Gastrocnemius medialis (tissue), 4 donors: ENCODE data around the gene MAPRE2. TPM values are rescaled to one million over a fixed set of nuclear protein-coding genes. Genes with fewer than 3 reads are reported as not detected.

Experiments
- ATAC-seq, 2 donors: fragments of 150-250 bp; one replicate each; pipeline ENCODE4 v1.9.1; 2016
- DNase-seq, 2 donors: peaks; one replicate each; pipeline ENCODE4 v3.0.0-alpha.2; 2019
- H3K27ac ChIP-seq, 4 donors: fragments of 200-600 bp; sonication (generic); 1 replicate in 1 of 4; 2 replicates in 3 of 4; pipeline ENCODE4 v1.5.1; 2016 to 2018; ENCODE audit warnings: mild to moderate bottlenecking in 2 of 4, moderate library complexity in 1 of 4
- H3K27me3 ChIP-seq, 3 donors: fragments of 200-600 bp; sonication (generic) in 2 of 3; 1 replicate in 1 of 3; 2 replicates in 2 of 3; pipeline versions ENCODE4 v1.5.1 to v1.6.0; 2016 to 2019; ENCODE audit warnings: mild to moderate bottlenecking in 1 of 3, moderate library complexity in 1 of 3
- H3K36me3 ChIP-seq, 2 donors: fragments of 200-600 bp; sonication (generic) in 1 of 2; one replicate each; pipeline ENCODE4 v1.5.1; 2017 to 2018
- H3K4me1 ChIP-seq, 2 donors: fragments of 200-600 bp; sonication (generic) in 1 of 2; one replicate each; pipeline ENCODE4 v1.5.1; 2016 to 2017; ENCODE audit warnings: mild to moderate bottlenecking in 2 of 2
- H3K4me3 ChIP-seq, 4 donors: fragments of 200-600 bp; sonication (generic) in 3 of 4; 1 replicate in 1 of 4; 2 replicates in 3 of 4; pipeline ENCODE4 v1.5.1; 2016 to 2019; ENCODE audit warnings: mild to moderate bottlenecking in 2 of 4
- H3K9me3 ChIP-seq, 3 donors: fragments of 200-600 bp; sonication (generic) in 2 of 3; 1 replicate in 1 of 3; 2 replicates in 2 of 3; pipeline ENCODE4 v1.5.1; 2016 to 2019
- POLR2A ChIP-seq, 2 donors: fragments of 450-650 bp; IDR thresholded peaks; one replicate each; pipeline ENCODE4 v1.6.1; 2017; ENCODE audit warnings: antibody characterized with exemption in 2 of 2, mild to moderate bottlenecking in 2 of 2, moderate library complexity in 2 of 2
- in situ Hi-C, 4 donors: fragments of 200-750 bp; cut with MboI; loops; one replicate each; pipeline versions ENCODE4 v1.15.0 to v1.8.0; 2017; ENCODE audit warnings: low sequenced_read_pairs in 4 of 4
- intact Hi-C: fragments of 100-400 bp; cut with DNase I; formaldehyde crosslinking; loops from one replicate; pipeline ENCODE4 v1.15.1; 2023; ENCODE audit warnings: low total_unique reads
- total RNA-seq, 4 donors: library from RNA; depleted of rRNA; stranded (reverse); fragments of >200 nt; gene quantifications; one replicate each; pipeline versions ENCODE4 v1.1.0 to v1.2.3, GENCODE V29; 2016
- TF ChIP-seq, protein P1 (sequence below), 5 experiments: fragments of 450-650 bp in 3 of 5; fragments of 200-600 bp in 2 of 5; sonication (generic) in 2 of 5; IDR thresholded peaks in 4 of 5; conservative IDR thresholded peaks in 1 of 5; 1 replicate in 4 of 5; 2 replicates in 1 of 5; pipeline ENCODE4 v1.5.1; 2016 to 2019; ENCODE audit warnings: antibody characterized with exemption in 5 of 5, mild to moderate bottlenecking in 3 of 5, moderate library complexity in 3 of 5

Gene MAPRE2
- total RNA-seq, 4 donors from 2014 or later, result 21.3 to 46.2 (median 34.4) TPM

DNA sequence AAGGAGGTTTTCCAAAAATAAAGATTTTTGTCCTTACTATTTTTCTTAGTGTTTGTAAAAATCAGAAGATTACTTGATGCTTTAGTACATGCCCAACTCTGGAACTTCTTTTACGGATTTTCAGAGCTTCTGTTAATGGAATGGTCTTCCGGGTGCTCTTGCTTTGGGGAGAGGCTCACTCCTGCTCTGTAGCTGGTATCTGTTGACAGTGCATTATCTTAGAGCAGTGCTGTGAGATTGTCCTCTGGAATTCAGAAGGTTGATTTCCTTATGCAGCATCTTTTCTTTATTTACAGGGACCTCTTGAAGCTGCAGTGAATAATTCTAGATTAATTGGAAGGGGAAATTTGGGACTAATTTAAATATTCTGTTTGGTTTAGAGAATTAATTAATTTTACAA lies 4.6 kb downstream of the MAPRE2 start:
- intact Hi-C loops (loop anchor here (10.0 kb wide), 1 partner anchor 101 kb away; no protein-coding TSS in a partner anchor), in situ Hi-C loops (no loop called here)
- no peak overlapping the region for H3K4me3 ChIP-seq
- no peak for DNase-seq
- H3K27me3 ChIP-seq, result no peaks in the 10 kb centered on the region
- no peaks in the 10 kb centered on the region for H3K9me3 ChIP-seq
- ATAC-seq, result no peak
- TF ChIP-seq, protein P1, sequence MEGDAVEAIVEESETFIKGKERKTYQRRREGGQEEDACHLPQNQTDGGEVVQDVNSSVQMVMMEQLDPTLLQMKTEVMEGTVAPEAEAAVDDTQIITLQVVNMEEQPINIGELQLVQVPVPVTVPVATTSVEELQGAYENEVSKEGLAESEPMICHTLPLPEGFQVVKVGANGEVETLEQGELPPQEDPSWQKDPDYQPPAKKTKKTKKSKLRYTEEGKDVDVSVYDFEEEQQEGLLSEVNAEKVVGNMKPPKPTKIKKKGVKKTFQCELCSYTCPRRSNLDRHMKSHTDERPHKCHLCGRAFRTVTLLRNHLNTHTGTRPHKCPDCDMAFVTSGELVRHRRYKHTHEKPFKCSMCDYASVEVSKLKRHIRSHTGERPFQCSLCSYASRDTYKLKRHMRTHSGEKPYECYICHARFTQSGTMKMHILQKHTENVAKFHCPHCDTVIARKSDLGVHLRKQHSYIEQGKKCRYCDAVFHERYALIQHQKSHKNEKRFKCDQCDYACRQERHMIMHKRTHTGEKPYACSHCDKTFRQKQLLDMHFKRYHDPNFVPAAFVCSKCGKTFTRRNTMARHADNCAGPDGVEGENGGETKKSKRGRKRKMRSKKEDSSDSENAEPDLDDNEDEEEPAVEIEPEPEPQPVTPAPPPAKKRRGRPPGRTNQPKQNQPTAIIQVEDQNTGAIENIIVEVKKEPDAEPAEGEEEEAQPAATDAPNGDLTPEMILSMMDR (IDR thresholded peaks at IDR 0.05 in 4 of 5, conservative IDR thresholded peaks at IDR 0.05 in 1 of 5), result no peak
- no peak for TF ChIP-seq POLR2A (IDR thresholded peaks at IDR 0.05)
- peak overlapping the region; percentile 84 to 90 (median 87) for H3K27ac ChIP-seq
- peaks cover 59 to 74% of the 10 kb centered on the region in 2 donors for H3K4me1 ChIP-seq
- no peaks in the 10 kb centered on the region for H3K36me3 ChIP-seq

DNA sequence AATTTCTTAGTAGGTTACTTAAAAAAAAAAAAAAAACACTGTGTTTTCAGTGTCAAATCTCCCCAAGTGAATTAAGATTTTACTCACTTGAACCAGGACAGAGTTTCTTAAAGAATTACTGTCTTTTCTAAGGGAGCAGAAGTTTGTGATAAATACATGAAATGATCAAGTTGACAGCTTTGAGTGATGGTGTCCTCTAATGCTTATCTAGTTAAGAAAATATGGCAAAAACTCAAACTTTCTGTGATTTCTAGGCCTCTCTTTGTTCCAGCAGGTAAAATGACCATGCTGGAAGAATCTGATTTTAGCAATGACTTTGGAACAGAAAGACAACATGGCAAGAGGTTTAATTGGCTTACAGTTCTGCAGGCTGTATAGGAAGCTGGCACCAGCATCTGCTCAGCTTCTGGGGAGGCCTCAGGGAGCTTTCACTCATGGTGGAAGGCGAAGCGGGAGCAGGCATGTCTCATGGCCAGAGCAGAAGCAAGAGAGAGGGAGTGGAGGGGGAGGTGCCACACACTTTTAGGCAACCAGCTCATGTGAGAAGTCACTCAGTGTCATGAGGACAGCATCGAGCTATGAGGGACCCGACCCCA lies 6.6 kb downstream of the MAPRE2 start:
- no peaks in the 10 kb centered on the region for H3K36me3 ChIP-seq
- TF ChIP-seq POLR2A (IDR thresholded peaks at IDR 0.05), result no peak
- TF ChIP-seq, protein P1 (IDR thresholded peaks at IDR 0.05 in 4 of 5, conservative IDR thresholded peaks at IDR 0.05 in 1 of 5), result no peak
- no peak for DNase-seq
- intact Hi-C loops (loop anchor here (10.0 kb wide), 1 partner anchor 103 kb away; no protein-coding TSS in a partner anchor), in situ Hi-C loops (no loop called here)
- no peak overlapping the region for H3K4me3 ChIP-seq
- no peaks in the 10 kb centered on the region for H3K27me3 ChIP-seq
- no peak for ATAC-seq
- peak overlapping the region; percentile 63 to 90 (median 87) for H3K27ac ChIP-seq
- peaks cover 69 to 81% of the 10 kb centered on the region in 2 donors for H3K4me1 ChIP-seq
- no peaks in the 10 kb centered on the region for H3K9me3 ChIP-seq

DNA sequence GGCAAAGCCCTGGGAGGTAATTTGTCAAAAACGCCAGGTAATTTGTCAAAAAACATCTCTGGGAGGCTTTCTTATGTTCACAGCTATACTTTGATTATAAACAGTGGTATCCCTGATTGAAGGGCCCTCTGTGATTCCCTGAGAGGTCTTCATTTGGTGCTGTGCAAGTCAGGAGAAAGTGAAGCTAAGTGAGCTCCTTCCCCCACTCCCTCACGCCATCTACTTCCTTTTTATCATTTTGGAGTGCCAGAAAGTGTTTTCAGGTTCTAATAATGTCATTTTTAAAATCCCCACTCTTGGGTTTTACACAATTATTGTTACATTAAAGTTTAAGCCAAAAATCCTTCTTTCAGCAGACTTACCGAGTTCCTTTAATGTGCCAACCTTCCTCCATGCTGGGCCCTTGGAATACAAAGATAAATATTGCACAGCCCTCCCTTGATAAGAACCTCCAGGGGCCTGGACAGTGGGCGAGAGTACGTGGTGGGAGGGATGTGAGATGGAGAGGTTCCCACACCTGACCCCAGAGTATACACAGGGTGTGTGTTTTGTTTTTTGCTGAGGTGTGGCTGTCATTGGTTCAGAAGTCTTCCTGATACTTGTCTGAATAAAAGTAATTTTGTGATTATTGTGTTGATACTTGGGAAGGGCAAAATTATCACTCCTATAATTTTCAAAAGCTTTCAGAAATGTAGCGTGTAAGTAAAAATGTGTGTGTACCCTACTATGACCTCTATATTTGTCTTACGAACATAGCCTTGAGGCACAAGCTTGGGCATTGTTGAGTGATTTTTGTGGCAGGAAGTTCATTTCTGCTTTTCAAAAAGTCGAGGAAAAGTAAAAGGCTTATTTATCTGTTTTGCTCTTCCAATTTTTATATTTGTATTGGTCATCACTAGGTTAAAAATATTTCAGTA lies 8.2 kb downstream of the MAPRE2 start:
- no peak overlapping the region for H3K4me3 ChIP-seq
- no peak for TF ChIP-seq POLR2A (IDR thresholded peaks at IDR 0.05)
- TF ChIP-seq, protein P1 (IDR thresholded peaks at IDR 0.05 in 4 of 5, conservative IDR thresholded peaks at IDR 0.05 in 1 of 5), result no peak
- no peak for ATAC-seq
- intact Hi-C loops, result loop anchor here (10.0 kb wide), 1 partner anchor 105 kb away; no protein-coding TSS in a partner anchor
- DNase-seq, result no peak
- no peaks in the 10 kb centered on the region for H3K27me3 ChIP-seq
- peak overlapping the region; percentile 63 to 90 (median 86) for H3K27ac ChIP-seq
- in situ Hi-C loops, result no loop called here
- H3K4me1 ChIP-seq, result peaks cover 68 to 79% of the 10 kb centered on the region in 2 donors
- H3K36me3 ChIP-seq, result no peaks in the 10 kb centered on the region
- H3K9me3 ChIP-seq, result no peaks in the 10 kb centered on the region

DNA sequence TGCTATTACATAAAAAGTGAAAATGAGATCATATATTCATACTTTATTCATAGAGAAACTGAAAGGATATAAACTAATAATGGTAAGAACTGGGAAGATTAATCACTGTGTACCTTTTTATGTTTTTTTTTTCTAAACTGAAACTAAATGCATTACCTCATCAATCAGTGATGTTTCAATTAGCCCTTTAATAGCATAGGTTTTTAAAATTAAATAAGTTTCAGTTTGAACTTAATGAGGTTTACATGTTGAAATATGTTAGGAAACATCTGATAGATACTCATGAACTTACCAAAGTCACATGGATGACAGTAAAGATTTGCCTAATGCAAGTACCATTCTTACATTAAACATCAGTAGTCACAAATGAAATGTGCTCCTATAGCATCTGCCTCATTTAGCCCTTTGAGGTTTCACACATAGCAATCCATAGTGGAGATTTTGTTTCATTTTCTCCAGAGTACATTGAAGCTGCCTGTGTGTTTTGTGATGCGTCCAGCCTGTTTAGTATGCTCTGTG lies 8.9 kb downstream of the MAPRE2 start:
- Histone ChIP-seq H3K4me3 (peak overlapping the region in 1 of 4 donors; percentile 2), H3K9me3 (no peaks in the 10 kb centered on the region), H3K4me1 (peaks cover 68 to 79% of the 10 kb centered on the region in 2 donors), H3K36me3 (no peaks in the 10 kb centered on the region), H3K27me3 (no peaks in the 10 kb centered on the region), H3K27ac (peak overlapping the region; percentile 63 to 90 (median 86))
- TF ChIP-seq, protein P1 (IDR thresholded peaks at IDR 0.05 in 4 of 5, conservative IDR thresholded peaks at IDR 0.05 in 1 of 5), result no peak
- TF ChIP-seq POLR2A (IDR thresholded peaks at IDR 0.05), result no peak
- intact Hi-C loops (no loop called here), in situ Hi-C loops (no loop called here)
- ATAC-seq (peak in 1 of 2 donors; percentile 7), DNase-seq (no peak)
